ENCODE data around the gene CFAP299.

DNA sequence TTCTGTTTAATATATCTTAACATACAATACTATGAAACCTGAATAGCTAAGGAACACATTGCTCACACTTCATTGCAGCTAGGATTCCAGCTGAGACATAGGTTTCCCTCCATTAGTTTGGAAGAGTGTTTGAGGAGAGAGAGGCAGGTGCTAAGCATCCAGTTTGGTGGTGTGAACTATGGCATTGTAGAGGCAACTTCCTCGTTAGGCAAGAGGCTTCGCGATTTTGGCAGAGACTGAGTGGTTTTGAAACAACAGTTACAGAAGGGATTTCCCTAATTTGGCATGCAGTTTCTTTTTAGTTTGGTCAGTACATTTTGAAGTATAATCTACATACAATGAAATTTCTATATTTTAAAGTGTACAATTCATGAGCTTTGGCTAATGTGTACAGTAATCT lies 577.9 kb downstream of the CFAP299 start:
- no peak for TF ChIP-seq ZNF274 (IDR thresholded peaks at IDR 0.05; ENCODE audit: low read depth, low read length)
- no peak for TF ChIP-seq YY1 (IDR thresholded peaks at IDR 0.05; ENCODE audit: insufficient read depth, insufficient read length)
- no peak for TF ChIP-seq SUZ12 (IDR thresholded peaks at IDR 0.05; ENCODE audit: extremely low read depth, insufficient read depth, insufficient read length)
